HEK293T (cell line): ENCODE measurements around the gene KANTR.

Experiments used
- CTCF ChIA-PET: fragments of 350-600 bp; formaldehyde crosslinking; extraction: SDS; loops from one replicate; lab custom pipeline; 2021; ENCODE audit warnings: antibody characterized with exemption, inconsistent platforms; lab: Yijun Ruan, JAX
- POLR2A ChIA-PET: fragments of 350-600 bp; formaldehyde crosslinking; extraction: SDS; loops from one replicate; lab custom pipeline; 2020; ENCODE audit warnings: antibody characterized with exemption, inconsistent platforms; lab: Yijun Ruan, JAX
- DNase-seq: peaks from one replicate; pipeline ENCODE4 v3.0.0; 2012; ENCODE audit warnings: mixed read lengths; ENCODE audit errors: extremely low spot score
- ARNT ChIP-seq: fragments of 450-650 bp; IDR thresholded peaks from 2 replicates; pipeline ENCODE4 v1.6.1; 2017; ENCODE audit warnings: mild to moderate bottlenecking
- BHLHE40 ChIP-seq: fragments of 450-650 bp; IDR thresholded peaks from 2 replicates; pipeline ENCODE4 v1.6.1; 2016; ENCODE audit warnings: mild to moderate bottlenecking, moderate library complexity, borderline replicate concordance
- CTBP1 ChIP-seq: fragments of 450-650 bp; IDR thresholded peaks from 2 replicates; pipeline ENCODE4 v1.6.1; 2016; ENCODE audit warnings: borderline replicate concordance
- ELF4 ChIP-seq: fragments of 450-650 bp; IDR thresholded peaks from 2 replicates; pipeline ENCODE4 v1.6.1; 2017; ENCODE audit warnings: antibody characterized with exemption
- FOXA1 ChIP-seq: fragments of 450-650 bp; IDR thresholded peaks from 2 replicates; pipeline ENCODE4 v1.6.1; 2016; ENCODE audit warnings: mild to moderate bottlenecking
- FOXK2 ChIP-seq: fragments of 450-650 bp; IDR thresholded peaks from 2 replicates; pipeline ENCODE4 v1.6.1; 2016; ENCODE audit warnings: mild to moderate bottlenecking
- FOXM1 ChIP-seq: fragments of 450-650 bp; IDR thresholded peaks from 2 replicates; pipeline ENCODE4 v1.6.1; 2017; ENCODE audit warnings: mild to moderate bottlenecking, borderline replicate concordance
- HDGF ChIP-seq: fragments of 450-650 bp; IDR thresholded peaks from 2 replicates; pipeline ENCODE4 v1.6.1; 2017; ENCODE audit warnings: antibody characterized with exemption, borderline replicate concordance
- L3MBTL2 ChIP-seq: fragments of 450-650 bp; conservative IDR thresholded peaks from 2 replicates; pipeline ENCODE4 v1.6.1; 2016; ENCODE audit warnings: mild to moderate bottlenecking
- LEF1 ChIP-seq: fragments of 450-650 bp; IDR thresholded peaks from 2 replicates; pipeline ENCODE4 v1.6.1; 2017; ENCODE audit warnings: mild to moderate bottlenecking, borderline replicate concordance
- NFRKB ChIP-seq: fragments of 450-650 bp; IDR thresholded peaks from 2 replicates; pipeline ENCODE4 v1.6.1; 2016; ENCODE audit warnings: mild to moderate bottlenecking, moderate library complexity
- PKNOX1 ChIP-seq: fragments of 450-650 bp; IDR thresholded peaks from 2 replicates; pipeline ENCODE4 v1.6.1; 2016
- SP1 ChIP-seq: fragments of 450-650 bp; IDR thresholded peaks from 2 replicates; pipeline ENCODE4 v1.6.1; 2017
- SUZ12 ChIP-seq: fragments of 450-650 bp; IDR thresholded peaks from 2 replicates; pipeline ENCODE4 v1.6.1; 2016; ENCODE audit warnings: mild to moderate bottlenecking
- TARDBP ChIP-seq: fragments of 450-650 bp; IDR thresholded peaks from 2 replicates; pipeline ENCODE4 v1.6.1; 2016
- ZNF384 ChIP-seq: fragments of 450-650 bp; IDR thresholded peaks from 2 replicates; pipeline ENCODE4 v1.6.1; 2016

Gene KANTR

GRCh38 chrX:53089224-53089842 lies 4.6 kb upstream of the KANTR start:
- POLR2A ChIA-PET = no interaction called here
- CTCF ChIA-PET = interaction anchor here (1.8 kb wide), 1 partner anchor 17 kb away, joined by 5 read pairs; no protein-coding TSS in a partner anchor
- DNase-seq = peak; percentile 57

GRCh38 chrX:53089925-53090324 lies 4.0 kb upstream of the KANTR start:
- ChIA-PET CTCF (interaction anchor here (1.8 kb wide), 1 partner anchor 17 kb away, joined by 5 read pairs; no protein-coding TSS in a partner anchor), POLR2A (no interaction called here)
- DNase-seq = no peak
- no peak for TF ChIP-seq BHLHE40
- TF ChIP-seq HDGF = no peak

More at GRCh38 chrX:53089224-53089842, 4.6 kb upstream of the KANTR start:
- no peak for TF ChIP-seq HDGF
- no peak for TF ChIP-seq L3MBTL2
- no peak for TF ChIP-seq NFRKB
- no peak for TF ChIP-seq TARDBP
- no peak for TF ChIP-seq ELF4
- no peak for TF ChIP-seq LEF1
- TF ChIP-seq FOXA1 = no peak
- TF ChIP-seq ARNT = no peak
- TF ChIP-seq SP1 = no peak
- TF ChIP-seq SUZ12 = no peak
- TF ChIP-seq CTBP1 = no peak
- no peak for TF ChIP-seq PKNOX1
- no peak for TF ChIP-seq FOXK2

- POLR2A ChIA-PET = interaction anchor here (1.2 kb wide), 1 partner anchor 9 kb away, joined by 5 read pairs; the partner anchor contains the start of gene TSPYL2
- TF ChIP-seq FOXM1 = no peak
- no peak for TF ChIP-seq FOXA1
- no peak for TF ChIP-seq NFRKB
- TF ChIP-seq HDGF = no peak
- no peak for TF ChIP-seq PKNOX1
- TF ChIP-seq L3MBTL2 = no peak
- no peak for TF ChIP-seq FOXK2
- no peak for TF ChIP-seq CTBP1
- TF ChIP-seq SUZ12 = no peak
- TF ChIP-seq ZNF384 = no peak
- TF ChIP-seq SP1 = no peak
- no peak for TF ChIP-seq LEF1
- TF ChIP-seq ARNT = no peak
- TF ChIP-seq BHLHE40 = no peak
- no peak for TF ChIP-seq ELF4
- no peak for TF ChIP-seq TARDBP
- CTCF ChIA-PET = no interaction called here
- DNase-seq = no peak
Measured at GRCh38 chrX:53091354-53091753, 2.6 kb upstream of the KANTR start.

GRCh38 chrX:53093177-53093655 lies 726 bp upstream of the KANTR start:
- POLR2A ChIA-PET = no interaction called here
- CTCF ChIA-PET = no interaction called here
- DNase-seq = peak; percentile 65
- TF ChIP-seq LEF1 = no peak
- no peak for TF ChIP-seq FOXM1
- TF ChIP-seq ZNF384 = no peak
- no peak for TF ChIP-seq HDGF
- TF ChIP-seq PKNOX1 = no peak
- no peak for TF ChIP-seq TARDBP
- TF ChIP-seq SP1 = no peak
- TF ChIP-seq SUZ12 = no peak
- TF ChIP-seq CTBP1 = no peak
- no peak for TF ChIP-seq L3MBTL2
- no peak for TF ChIP-seq BHLHE40
- no peak for TF ChIP-seq FOXK2

GRCh38 chrX:53094582-53094905 lies 602 bp downstream of the KANTR start:
- POLR2A ChIA-PET = interaction anchor here (0.9 to 1.2 kb wide), 3 partner anchors 9 to 21 kb away, joined by 4 to 5 read pairs (median 4); partner anchors contain the start of gene TSPYL2
- CTCF ChIA-PET = no interaction called here
- no peak for DNase-seq
- no peak for TF ChIP-seq SUZ12
- TF ChIP-seq L3MBTL2 = no peak
- no peak for TF ChIP-seq SP1
- TF ChIP-seq LEF1 = no peak
- no peak for TF ChIP-seq FOXK2
- no peak for TF ChIP-seq ZNF384
- TF ChIP-seq HDGF = no peak
- TF ChIP-seq NFRKB = no peak
- TF ChIP-seq ELF4 = no peak
- no peak for TF ChIP-seq BHLHE40
- no peak for TF ChIP-seq ARNT
- TF ChIP-seq CTBP1 = no peak
- no peak for TF ChIP-seq TARDBP
- TF ChIP-seq FOXM1 = no peak
- no peak for TF ChIP-seq FOXA1
- no peak for TF ChIP-seq PKNOX1
